ENCODE results near the gene AUTS2.
"Not testable (repeated sequence)": the region's sequence is repeated elsewhere in the genome, so short reads cannot be mapped to it uniquely, and the experiment has no call there.

The AUTS2 gene

DNA sequence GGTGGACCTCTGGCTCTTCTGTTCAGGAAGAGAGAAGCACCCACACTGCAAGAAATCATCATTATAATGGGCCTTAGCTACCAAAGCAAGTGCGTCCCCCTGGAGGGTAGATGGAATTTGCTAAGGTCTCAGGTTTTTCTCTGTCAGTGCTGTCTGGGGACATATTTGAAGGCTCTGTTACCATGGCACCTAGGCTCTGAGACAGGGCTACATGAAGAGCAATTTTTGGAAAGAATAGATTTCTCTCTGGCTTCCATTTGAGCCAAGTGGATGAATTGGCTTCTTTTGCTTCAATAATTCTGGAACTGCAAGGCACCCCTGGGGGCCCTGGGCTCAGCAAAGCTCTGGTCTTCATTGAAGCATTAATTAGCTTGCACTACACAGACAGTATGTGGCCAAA lies 1184.5 kb downstream of the AUTS2 start:
- DNase-seq (ENCODE audit: low spot score) (no peak), FAIRE-seq (no peak)

DNA sequence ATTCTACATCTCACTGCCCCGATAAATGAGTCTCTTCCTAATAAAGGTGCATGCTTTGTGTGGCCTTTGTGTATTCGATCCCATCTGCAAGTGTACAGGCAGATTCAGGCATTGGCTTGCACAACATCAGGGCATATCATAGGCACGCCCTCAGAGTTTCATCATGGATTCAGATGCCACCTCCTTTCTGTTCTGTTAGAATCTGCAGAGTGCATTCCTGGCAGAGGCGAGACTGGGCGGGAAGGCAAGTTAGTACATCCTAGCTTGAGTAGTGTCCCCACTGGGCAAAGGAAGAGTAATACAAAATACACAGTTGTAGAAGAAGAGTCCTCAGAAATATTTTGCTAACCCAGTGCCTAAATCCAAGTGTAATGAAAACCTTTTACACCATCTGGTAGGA lies 1187.2 kb downstream of the AUTS2 start:
- no peak for FAIRE-seq
- no peak for DNase-seq (ENCODE audit: low spot score)

DNA sequence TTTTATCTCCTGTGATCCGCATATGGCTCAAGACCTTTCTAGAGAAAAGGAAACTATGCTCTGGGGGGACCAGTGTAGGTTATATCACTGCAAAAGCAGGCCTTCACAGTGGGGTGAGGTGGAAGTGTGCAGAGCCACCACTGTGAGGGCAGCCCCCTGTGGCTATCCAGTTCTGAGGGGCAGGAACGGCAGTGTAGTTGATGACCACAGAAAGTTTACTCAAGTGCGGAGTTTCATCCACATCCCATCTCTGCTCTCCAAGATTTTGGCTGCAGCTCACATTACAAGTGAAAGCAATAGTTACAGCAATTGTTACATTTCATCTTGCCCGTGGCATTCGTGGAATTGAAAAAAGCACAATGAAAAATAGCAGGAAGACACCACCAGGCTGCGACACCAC lies 1187.8 kb downstream of the AUTS2 start:
- FAIRE-seq (no peak), DNase-seq (ENCODE audit: low spot score) (no peak)

DNA sequence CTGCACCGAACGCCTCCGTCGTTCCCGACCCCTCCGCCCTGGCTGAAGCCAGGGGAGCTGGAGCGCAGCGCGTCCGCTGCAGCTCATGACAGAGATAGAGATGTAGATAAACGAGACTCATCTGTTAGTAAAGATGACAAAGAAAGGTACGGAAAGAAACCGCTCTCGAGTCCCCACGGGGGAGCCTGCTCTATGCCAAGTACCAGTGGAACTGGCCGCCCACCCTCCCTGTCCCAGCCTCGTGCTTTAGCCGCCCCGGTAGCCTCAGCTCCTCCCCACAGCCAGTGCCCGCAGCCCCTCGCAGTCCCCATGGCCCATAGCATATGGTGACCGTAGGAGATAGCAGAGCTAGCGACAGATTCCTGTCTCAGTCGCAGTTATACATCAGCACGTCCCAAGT lies 1189.0 kb downstream of the AUTS2 start:
- DNase-seq (ENCODE audit: low spot score) (no peak), FAIRE-seq (no peak)

DNA sequence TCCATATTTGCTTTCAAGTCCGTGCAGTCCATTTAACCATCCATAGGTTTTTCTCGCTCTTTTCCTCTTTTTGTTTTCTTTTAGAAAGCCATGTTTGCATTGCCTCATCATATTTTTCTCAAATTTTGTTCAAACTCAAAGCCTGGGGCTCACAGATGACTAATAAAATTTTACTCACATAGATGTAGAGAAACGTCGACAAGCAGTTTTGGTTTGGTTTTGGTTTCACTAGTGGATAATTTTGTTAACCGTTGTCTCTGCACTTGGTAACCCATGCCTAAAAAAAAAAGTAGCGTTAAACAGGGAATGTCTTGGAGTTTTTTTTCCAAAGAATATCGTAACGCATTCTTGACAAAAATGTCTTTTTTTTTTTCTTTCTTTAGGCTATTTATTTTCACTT lies 1189.5 kb downstream of the AUTS2 start:
- FAIRE-seq (no peak), DNase-seq (ENCODE audit: low spot score) (no peak)

DNA sequence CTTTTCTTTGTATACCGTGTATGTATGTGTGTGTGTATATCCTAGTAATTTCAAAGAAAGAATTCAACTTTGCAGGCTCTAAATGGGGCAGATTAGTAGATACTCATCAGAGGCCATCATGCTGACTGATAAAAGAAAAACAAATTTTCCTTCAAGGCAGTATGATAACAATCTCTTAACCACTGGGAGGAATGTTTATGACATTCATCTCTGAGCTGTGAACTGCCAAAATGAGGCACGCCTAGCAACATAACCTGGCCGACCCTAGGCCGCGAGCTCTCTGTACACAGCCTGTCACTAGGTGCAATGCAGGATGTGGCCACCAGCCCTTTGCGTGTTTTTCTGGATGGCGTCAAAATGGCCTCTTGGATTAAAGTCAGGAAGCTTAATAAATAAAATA lies 1190.0 kb downstream of the AUTS2 start:
- no peak for FAIRE-seq
- no peak for DNase-seq (ENCODE audit: low spot score)

DNA sequence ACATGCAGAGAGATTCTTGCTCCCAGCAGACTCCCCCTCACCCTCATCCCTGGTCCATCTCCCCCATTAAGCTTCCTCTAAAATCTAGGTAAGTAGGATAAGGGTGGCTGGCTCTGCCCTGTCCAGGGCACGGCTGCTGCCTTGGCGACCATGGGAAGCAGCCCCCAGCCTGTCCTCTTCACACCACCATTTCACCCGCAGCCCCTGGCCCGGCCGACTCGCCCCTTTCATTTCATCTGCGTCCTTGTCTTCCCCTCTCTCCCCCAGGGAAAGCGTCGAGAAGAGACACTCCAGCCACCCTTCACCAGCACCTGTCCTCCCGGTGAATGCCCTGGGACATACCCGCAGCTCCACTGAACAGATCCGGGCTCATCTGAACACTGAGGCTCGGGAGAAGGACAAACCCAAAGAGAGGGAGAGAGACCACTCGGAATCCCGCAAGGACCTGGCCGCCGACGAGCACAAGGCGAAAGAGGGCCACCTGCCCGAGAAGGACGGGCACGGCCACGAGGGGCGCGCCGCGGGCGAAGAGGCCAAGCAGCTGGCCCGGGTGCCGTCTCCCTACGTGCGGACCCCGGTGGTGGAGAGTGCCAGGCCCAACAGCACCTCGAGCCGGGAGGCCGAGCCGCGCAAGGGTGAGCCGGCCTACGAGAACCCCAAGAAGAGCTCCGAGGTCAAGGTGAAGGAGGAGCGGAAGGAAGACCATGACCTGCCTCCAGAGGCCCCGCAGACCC lies 1191.4 kb downstream of the AUTS2 start:
- no peak for DNase-seq (ENCODE audit: low spot score)
- FAIRE-seq: no peak

DNA sequence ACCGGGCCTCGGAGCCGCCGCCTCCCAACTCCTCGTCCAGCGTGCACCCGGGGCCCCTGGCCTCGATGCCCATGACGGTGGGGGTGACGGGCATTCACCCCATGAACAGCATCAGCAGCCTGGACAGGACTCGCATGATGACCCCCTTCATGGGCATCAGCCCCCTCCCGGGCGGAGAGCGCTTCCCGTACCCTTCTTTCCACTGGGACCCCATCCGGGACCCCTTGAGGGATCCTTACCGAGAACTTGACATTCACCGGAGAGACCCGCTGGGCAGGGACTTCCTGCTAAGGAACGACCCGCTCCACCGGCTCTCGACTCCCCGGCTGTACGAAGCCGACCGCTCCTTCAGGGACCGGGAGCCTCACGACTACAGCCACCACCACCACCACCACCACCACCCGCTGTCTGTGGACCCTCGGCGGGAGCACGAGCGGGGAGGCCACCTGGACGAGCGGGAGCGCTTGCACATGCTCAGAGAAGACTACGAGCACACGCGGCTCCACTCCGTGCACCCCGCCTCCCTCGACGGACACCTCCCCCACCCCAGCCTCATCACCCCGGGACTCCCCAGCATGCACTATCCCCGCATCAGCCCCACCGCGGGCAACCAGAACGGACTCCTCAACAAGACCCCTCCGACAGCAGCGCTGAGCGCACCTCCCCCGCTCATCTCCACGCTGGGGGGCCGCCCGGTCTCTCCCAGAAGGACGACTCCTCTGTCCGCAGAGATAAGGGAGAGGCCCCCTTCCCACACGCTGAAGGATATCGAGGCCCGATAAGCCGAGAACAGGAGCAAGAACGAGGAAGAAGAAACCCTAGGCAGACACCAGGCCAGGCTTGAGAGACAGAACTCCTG lies 1192.2 kb downstream of the AUTS2 start:
- FAIRE-seq: no peak
- no peak for DNase-seq (ENCODE audit: low spot score)

DNA sequence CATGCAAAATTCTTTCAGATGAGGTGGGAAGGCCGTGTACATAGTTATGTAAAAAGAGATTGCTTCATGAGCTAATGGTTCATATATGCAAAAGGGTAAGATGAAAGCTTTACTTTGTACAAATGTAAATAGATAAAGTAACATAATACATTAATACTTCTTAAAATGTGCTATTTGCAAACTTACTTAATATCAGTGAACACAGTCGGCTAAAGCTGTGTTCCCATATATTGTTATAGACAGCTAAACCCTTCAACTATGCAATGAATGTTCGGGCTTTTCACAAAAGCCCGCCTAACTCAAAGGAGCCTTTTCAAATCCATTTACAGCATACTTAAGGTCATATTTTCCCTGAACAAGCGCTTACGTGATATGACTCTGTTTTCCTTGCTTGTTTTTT lies 1193.1 kb downstream of the AUTS2 start:
- FAIRE-seq (no peak), DNase-seq (ENCODE audit: low spot score) (no peak)

DNA sequence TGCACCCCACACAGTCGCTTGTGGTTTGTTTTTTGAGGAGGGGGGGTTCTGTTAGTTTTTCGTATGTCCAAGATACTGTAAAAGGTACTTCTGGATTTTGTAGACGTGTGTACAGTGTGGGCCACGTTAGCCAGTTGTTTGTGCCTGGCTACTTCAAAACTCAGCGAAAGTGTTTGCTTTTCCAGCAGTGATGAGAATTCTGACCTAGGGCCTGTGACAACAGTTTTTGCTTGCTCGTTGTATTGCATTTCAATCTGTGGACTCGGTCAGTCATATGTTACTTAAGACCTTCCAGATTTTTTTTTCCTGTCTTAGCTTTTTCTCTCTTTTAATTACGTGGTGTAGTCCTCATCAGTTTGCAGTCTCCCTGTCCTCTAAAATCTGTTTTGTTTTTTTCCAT lies 1194.8 kb downstream of the AUTS2 start:
- DNase-seq (ENCODE audit: low spot score) (no peak), FAIRE-seq (no peak)

DNA sequence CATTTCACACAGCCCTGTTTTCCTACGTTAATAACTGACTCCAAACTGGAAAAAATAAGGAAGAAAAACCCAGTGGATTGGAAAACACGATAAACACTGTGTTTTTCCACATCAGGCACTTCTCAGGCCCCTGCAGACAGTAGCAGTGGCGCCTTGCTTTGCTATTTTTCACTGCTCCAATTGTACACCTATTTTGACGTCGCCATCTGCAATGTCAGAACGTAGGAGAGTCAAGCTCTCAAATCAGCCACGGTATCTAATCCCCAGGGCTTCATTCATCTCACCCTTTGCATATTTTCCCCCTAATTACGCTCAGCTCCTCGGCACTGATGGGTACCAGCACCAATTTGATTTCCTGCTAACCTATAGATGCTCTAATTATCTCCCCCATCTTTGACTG lies 1195.5 kb downstream of the AUTS2 start:
- DNase-seq (ENCODE audit: low spot score) (no peak), FAIRE-seq (no peak)

DNA sequence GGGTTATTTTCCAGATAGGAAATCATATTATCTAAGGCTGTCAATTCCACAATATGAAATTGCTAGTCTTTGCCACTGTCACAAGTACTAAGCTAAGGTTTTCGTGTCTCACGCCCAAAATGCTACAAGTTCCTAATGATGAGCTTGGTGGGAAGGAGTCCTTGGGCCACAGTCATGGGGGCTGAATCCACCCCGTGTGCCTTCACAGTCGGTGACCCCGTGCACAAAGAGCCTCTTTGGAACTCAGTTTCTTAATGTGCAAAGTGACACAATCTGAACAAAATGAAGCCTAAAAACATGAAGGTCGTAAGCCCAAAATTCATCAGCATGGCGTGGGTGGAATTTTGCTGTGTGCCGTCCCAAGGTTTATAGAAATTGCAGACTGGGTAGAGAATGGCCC lies 1196.7 kb downstream of the AUTS2 start:
- DNase-seq (ENCODE audit: low spot score): no peak
- no peak for FAIRE-seq

DNA sequence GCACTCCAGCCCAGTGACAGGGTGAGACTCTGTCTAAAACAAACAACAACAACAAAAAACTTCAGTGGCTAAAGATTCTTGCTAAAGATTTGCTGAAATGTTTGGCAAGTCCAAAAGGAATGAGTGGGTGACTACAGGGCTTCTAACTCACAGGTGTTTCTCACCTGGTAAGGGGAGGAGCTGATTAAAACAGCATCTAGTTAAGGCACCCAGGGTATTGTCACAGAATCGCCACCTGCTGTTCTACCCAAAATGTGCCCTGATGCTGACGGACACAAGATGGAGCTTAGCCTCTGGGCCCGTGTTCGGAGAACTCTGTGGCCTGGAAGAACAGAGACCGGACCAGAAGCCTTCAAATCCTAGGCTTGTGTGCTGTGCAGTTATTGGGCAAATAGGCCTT lies 1197.7 kb downstream of the AUTS2 start:
- DNase-seq (ENCODE audit: low spot score): no peak

DNA sequence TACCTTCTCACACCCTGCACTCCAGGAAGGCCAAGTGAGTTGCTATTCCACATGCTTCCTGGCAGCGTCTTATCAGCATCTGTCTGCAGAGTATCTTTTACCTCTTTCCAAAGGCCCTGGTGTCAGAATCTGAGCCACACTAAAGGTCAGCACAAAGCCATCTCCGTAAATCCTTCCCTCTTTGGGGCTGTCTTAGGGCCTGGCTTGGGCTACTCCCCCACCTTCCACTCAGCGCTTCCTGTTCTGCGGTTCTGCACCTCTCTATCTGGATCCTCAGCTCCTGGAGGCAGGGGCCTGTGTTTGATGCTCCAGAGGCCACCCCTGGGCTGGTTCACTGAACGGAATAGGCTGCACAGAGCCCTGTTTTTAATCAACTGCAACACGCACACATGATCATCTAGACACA lies 1198.8 kb downstream of the AUTS2 start:
- FAIRE-seq (no peak), DNase-seq (ENCODE audit: low spot score) (no peak)

More for the DNA sequence above, 1197.7 kb downstream of the AUTS2 start:
- no peak for FAIRE-seq

DNA sequence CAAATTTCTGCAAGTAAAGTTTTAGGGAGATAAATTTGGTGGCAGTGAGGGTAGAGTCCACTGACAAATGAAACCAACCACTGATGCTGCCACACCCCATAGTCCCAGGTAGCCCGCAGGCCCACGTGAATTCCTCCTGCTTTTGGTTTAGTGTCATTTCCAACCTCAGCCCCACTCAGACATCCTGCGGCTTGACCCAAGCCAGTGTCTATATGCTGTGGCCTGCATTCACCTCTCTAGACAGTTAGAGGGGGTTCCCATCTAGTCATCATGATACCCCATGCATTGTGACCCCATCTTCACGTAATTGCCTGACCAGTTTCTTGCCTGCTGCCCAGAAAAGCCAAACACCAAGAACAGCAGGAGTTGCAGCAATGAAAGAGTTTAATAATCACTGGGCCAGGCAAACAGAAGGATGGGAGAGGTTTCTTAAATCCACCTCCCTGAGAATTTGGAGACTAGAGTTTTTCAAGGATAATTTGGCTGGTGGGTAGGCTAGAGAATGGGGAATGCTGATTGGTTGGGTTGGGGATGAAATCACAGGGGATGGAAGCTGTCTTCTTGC lies 1201.6 kb downstream of the AUTS2 start:
- FAIRE-seq (no peak), DNase-seq (ENCODE audit: low spot score) (no peak)

DNA sequence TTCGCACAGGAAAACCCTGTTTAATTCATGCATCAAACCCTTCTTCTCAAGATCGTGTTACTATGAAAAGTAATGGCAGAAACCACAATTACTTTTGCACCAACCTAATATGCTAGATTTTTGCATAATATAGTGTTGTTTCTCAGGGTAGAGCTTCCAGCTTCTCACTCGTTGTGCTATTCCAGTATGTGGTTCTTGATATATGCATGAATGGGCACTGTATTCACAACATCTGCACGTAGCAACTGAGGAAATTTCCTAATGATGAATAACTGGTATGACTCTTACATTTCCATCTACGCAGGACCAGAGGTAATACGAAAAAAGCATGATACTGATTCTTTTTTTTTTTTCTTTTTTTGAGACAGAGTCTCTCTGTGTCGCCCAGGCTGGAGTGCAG lies 1207.1 kb downstream of the AUTS2 start:
- FAIRE-seq: no peak

DNA sequence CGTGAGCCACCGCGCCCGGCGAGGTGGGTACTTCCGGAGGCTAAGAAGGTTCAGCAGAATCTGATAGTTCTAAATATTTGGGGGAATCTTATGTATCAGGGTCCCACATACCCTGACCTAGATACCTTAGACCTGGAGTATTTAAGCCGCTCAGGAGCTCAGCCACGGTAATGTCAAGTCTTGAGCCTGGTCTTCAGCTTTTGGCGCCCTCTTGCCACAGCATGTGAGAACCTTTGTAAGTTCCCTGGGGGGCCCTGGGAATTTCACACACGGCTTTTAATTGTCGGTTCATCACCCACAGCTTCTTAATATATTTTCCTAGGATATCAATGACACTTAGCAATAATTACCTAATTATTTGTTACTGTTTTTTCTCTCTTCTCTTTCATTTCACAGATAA lies 1209.4 kb downstream of the AUTS2 start:
- DNase-seq (ENCODE audit: low spot score) (no peak), FAIRE-seq (no peak)

More for the DNA sequence above, 1207.1 kb downstream of the AUTS2 start:
- no peak for DNase-seq (ENCODE audit: low spot score)

DNA sequence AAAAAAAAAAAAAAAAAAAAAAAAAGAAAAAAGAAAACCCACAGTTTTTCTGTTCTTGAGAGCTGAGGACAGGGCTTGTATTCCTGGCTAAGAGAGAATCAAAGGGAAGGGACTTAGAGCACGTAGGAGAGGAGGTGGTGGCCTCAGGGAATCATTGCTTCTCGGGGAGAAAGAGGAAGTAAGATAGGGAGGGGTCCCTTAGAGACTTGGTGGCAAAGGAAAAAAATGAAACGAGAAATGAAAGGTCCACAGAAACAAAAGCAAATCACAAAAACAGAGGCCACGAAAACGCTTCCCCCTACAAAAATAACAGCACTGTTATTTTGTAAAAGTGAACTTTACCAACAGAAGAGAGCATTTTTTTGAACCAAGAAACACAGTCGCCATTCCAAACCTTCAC lies 1210.6 kb downstream of the AUTS2 start:
- no peak for FAIRE-seq
- DNase-seq (ENCODE audit: low spot score): no peak

DNA sequence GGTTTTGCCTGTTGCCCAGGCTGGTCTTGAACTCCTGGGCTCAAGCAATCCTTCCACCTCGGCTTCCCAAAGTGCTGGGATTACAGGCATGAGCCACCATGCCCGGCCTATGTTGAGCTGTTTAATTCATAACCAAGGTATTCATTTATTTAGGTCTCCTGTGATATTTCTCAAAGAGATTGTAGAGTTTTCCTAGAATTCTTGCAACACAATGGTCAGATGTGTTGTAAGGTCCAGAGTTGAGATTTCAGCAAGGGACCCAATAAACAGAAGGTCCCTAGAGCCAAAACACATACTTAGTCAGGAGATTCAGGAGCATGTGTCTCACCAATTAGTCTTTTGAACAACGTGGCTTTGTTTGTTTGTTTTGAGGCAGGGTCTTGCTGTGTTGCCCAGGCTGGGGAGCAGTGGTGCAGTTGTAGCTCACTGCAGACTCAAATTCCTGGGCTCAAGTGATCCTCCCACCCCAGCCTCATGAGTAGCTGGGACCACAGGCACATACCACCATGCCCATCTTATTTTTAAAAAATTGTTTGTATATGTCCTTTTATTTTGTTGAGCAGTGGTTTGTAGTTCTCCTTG lies 1212.4 kb downstream of the AUTS2 start:
- DNase-seq (ENCODE audit: low spot score) (no peak), FAIRE-seq (no peak)

DNA sequence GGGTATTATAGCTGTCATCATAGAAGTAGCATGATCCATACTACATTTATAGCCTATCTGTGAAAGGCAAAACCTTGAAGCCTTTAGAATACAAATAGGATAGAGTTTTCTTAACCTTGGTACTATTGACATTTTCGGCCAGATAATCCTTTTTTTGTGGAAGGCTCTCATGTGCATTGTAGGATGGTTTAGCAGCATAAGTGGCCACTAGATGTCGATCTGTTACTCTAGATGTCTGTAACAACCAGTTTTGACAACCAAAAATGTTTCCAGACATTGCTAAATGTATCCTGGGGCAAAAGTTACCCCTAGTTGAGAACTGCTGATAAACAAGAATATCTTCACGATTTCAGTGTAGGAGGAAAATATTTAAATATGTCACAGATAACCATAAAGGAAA lies 1214.2 kb downstream of the AUTS2 start:
- DNase-seq (ENCODE audit: low spot score) (no peak), FAIRE-seq (no peak)

DNA sequence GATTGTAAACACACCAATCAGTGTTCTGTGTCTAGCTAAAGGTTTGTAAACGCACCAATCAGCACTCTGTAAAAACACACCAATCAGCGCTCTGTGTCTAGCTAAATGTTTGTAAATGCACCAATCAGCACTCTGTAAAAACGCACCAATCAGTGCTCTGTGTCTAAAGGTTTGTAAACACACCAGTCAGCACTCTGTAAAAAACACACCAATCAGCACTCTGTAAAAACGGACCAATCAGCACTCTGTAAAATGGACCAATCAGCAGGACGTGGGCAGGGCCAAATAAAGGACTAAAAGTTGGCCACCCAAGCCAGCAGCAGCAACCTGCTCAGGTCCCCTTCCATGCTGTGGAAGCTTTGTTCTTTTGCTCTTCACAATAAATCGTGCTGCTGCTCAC lies 1224.2 kb downstream of the AUTS2 start:
- FAIRE-seq; DNase-seq (ENCODE audit: low spot score): not testable (repeated sequence)
